Stimulated activated CD4-positive, alpha-beta T cell treated with anti-CD3 and anti-CD28 coated beads, Interleukin-4, amount 100 ng/mL, for 1 hour (primary cell): ENCODE data around the gene SLC39A1.
"Not testable (repeated sequence)": the region's sequence is repeated elsewhere in the genome, so short reads cannot be mapped to it uniquely, and the experiment has no call there.

Source experiments
- DNase-seq: peaks from one replicate; pipeline ENCODE4 v3.0.0-alpha.2; 2020

SLC39A1 gene

GRCh38 chr1:153963030-153963849, at the start of gene SLC39A1:
Gene SLC39A1, minus strand, starts transcription at chr1:153963537. Its CDS starts 822 bp downstream, at chr1:153962715.
- peak; percentile 94 for DNase-seq

GRCh38 chr1:154012543-154012942, 49.2 kb upstream of the SLC39A1 start:
- not testable (repeated sequence) for DNase-seq

- DNase-seq = no peak
Observed at GRCh38 chr1:154012129-154012528, 48.8 kb upstream of the SLC39A1 start.

- no peak for DNase-seq
Observed at GRCh38 chr1:154006136-154006535, 42.8 kb upstream of the SLC39A1 start.

GRCh38 chr1:154000420-154000819, 37.1 kb upstream of the SLC39A1 start:
- DNase-seq = no peak

GRCh38 chr1:153996882-153997281, 33.5 kb upstream of the SLC39A1 start:
- not testable (repeated sequence) for DNase-seq

- no peak for DNase-seq
Observed at GRCh38 chr1:153995640-153996039, 32.3 kb upstream of the SLC39A1 start.

GRCh38 chr1:153995202-153995601, 31.9 kb upstream of the SLC39A1 start:
- DNase-seq = no peak

GRCh38 chr1:153991806-153992205, 28.5 kb upstream of the SLC39A1 start:
- no peak for DNase-seq

GRCh38 chr1:153991151-153991630, 27.9 kb upstream of the SLC39A1 start:
- DNase-seq = no peak

GRCh38 chr1:153990468-153991150, 27.3 kb upstream of the SLC39A1 start, which contains the start of gene RPS27:
Gene RPS27, plus strand, starts transcription at chr1:153990762. Its CDS starts 35 bp downstream, at chr1:153990797.
- peak; percentile 75 for DNase-seq

- no peak for DNase-seq
Observed at GRCh38 chr1:153987621-153988020, 24.3 kb upstream of the SLC39A1 start.

- no peak for DNase-seq
Observed at GRCh38 chr1:153985941-153986761, 22.8 kb upstream of the SLC39A1 start, which contains the start of gene RAB13. Gene RAB13, minus strand, starts transcription at chr1:153986339. Its CDS starts 103 bp downstream, at chr1:153986236.

- DNase-seq = peak; percentile 61
Observed at GRCh38 chr1:153985341-153985912, 22.1 kb upstream of the SLC39A1 start.

- no peak for DNase-seq
Observed at GRCh38 chr1:153984123-153984894, 21.0 kb upstream of the SLC39A1 start.

GRCh38 chr1:153981735-153982134, 18.4 kb upstream of the SLC39A1 start:
- DNase-seq = not testable (repeated sequence)

GRCh38 chr1:153979091-153979490, 15.8 kb upstream of the SLC39A1 start:
- DNase-seq = not testable (repeated sequence)

GRCh38 chr1:153978274-153978909, 15.1 kb upstream of the SLC39A1 start:
- DNase-seq = no peak

GRCh38 chr1:153977250-153978240, 14.2 kb upstream of the SLC39A1 start, which contains the start of gene JTB:
Gene JTB, minus strand, starts transcription at chr1:153977674. Its CDS starts 422 bp downstream, at chr1:153977252.
- DNase-seq = peak; percentile 86

- no peak for DNase-seq
Observed at GRCh38 chr1:153976819-153977249, 13.5 kb upstream of the SLC39A1 start.
